Neural cell (in vitro differentiated cells): ENCODE data around the gene XAF1. TPM values are rescaled to one million over a fixed set of nuclear protein-coding genes. Genes with fewer than 3 reads are reported as not detected.

Source experiments
- H2AFZ ChIP-seq: fragments of 200-600, 300-800 bp; sonication (generic), shearing (Covaris generic); 2 replicates; pipeline ENCODE4 v1.6.0; 2014; ENCODE audit warnings: low read depth, mild to moderate bottlenecking, antibody characterized with exemption, low read length, moderate library complexity
- H3F3A ChIP-seq: fragments of 200-600 bp; shearing (Covaris generic); 2 replicates; pipeline ENCODE4 v1.6.1; 2016; ENCODE audit warnings: mild to moderate bottlenecking, moderate library complexity, mixed read lengths, antibody characterized with exemption, low read length; ENCODE audit not compliant: insufficient read depth, poor library complexity, severe bottlenecking
- H3K27ac ChIP-seq: fragments of 200-600, 300-800 bp; sonication (generic), shearing (Covaris generic); 2 replicates; pipeline ENCODE4 v1.5.1; 2014; ENCODE audit warnings: mild to moderate bottlenecking, low read length, moderate library complexity
- H3K27me3 ChIP-seq: fragments of 300-800, 200-600 bp; sonication (generic), shearing (Covaris generic); 2 replicates; pipeline ENCODE4 v1.6.0; 2014; ENCODE audit warnings: mild to moderate bottlenecking, low read depth, low read length, moderate library complexity; ENCODE audit not compliant: insufficient read depth
- H3K36me3 ChIP-seq: fragments of 300-800, 200-600 bp; sonication (generic), shearing (Covaris generic); 2 replicates; pipeline ENCODE4 v1.5.1; 2014; ENCODE audit warnings: mild to moderate bottlenecking, antibody characterized with exemption, low read length, moderate library complexity; ENCODE audit not compliant: insufficient read depth
- H3K4me2 ChIP-seq: fragments of 300-800, 200-600 bp; sonication (generic), shearing (Covaris generic); 2 replicates; pipeline ENCODE4 v1.6.0; 2014; ENCODE audit warnings: mild to moderate bottlenecking, low read length
- H3K4me3 ChIP-seq: fragments of 300-800, 200-600 bp; sonication (generic), shearing (Covaris generic); 2 replicates; pipeline ENCODE4 v1.5.1; 2014; ENCODE audit warnings: mild to moderate bottlenecking, low read length, moderate library complexity
- H3K79me2 ChIP-seq: fragments of 200-600 bp; shearing (Covaris generic); replicated peaks from 2 replicates; pipeline ENCODE4 v1.6.0; 2014; ENCODE audit warnings: mild to moderate bottlenecking, low read length, moderate library complexity; ENCODE audit not compliant: insufficient read depth
- H3K9ac ChIP-seq: fragments of 300-800, 200-600 bp; sonication (generic), shearing (Covaris generic); 2 replicates; pipeline ENCODE4 v1.6.1; 2016; ENCODE audit warnings: mild to moderate bottlenecking, low read length, mixed read lengths
- H3K9me2 ChIP-seq: fragments of 200-600 bp; shearing (Covaris generic); 2 replicates; pipeline ENCODE4 v1.6.1; 2016; ENCODE audit warnings: mild to moderate bottlenecking, low read length, mixed read lengths; ENCODE audit not compliant: insufficient read depth
- H3K9me3 ChIP-seq: fragments of 200-600, 300-800 bp; sonication (generic), shearing (Covaris generic); 2 replicates; pipeline ENCODE4 v1.6.1; 2016; ENCODE audit warnings: mild to moderate bottlenecking, mixed run types, low read length, moderate library complexity, mixed read lengths
- H4K20me1 ChIP-seq: fragments of 200-600 bp; shearing (Covaris generic); 2 replicates; pipeline ENCODE4 v1.6.1; 2016; ENCODE audit warnings: mild to moderate bottlenecking, mixed run types; ENCODE audit not compliant: insufficient read depth
- EP300 ChIP-seq: fragments of 450-650 bp; conservative IDR thresholded peaks from 2 replicates; pipeline ENCODE4 v1.6.1; 2014; ENCODE audit warnings: antibody characterized with exemption, mild to moderate bottlenecking, moderate library complexity; ENCODE audit not compliant: poor library complexity, severe bottlenecking
- EZH2 ChIP-seq: fragments of 200-600, 300-800 bp; shearing (Covaris generic), sonication (generic); IDR thresholded peaks from 2 replicates; pipeline ENCODE4 v1.6.1; 2014; ENCODE audit warnings: antibody characterized with exemption, low read length, borderline replicate concordance, mild to moderate bottlenecking; ENCODE audit not compliant: insufficient read depth, poor library complexity, severe bottlenecking
- MXI1 ChIP-seq: fragments of 450-650 bp; conservative IDR thresholded peaks from 2 replicates; pipeline ENCODE4 v1.6.1; 2014; ENCODE audit warnings: antibody characterized with exemption, mild to moderate bottlenecking; ENCODE audit not compliant: poor library complexity, severe bottlenecking
- POLR2AphosphoS5 ChIP-seq: IDR thresholded peaks from 2 replicates; pipeline ENCODE4 v1.6.1; 2012
- RAD21 ChIP-seq: fragments of 450-650 bp; conservative IDR thresholded peaks from 2 replicates; pipeline ENCODE4 v1.6.1; 2014; ENCODE audit warnings: antibody characterized with exemption, mild to moderate bottlenecking, moderate library complexity
- SMC3 ChIP-seq: fragments of 450-650 bp; conservative IDR thresholded peaks from 2 replicates; pipeline ENCODE4 v1.6.1; 2014; ENCODE audit warnings: antibody characterized with exemption, mild to moderate bottlenecking, moderate library complexity; ENCODE audit not compliant: poor library complexity
- TAF1 ChIP-seq: IDR thresholded peaks from 2 replicates; pipeline ENCODE4 v1.6.1; 2012; ENCODE audit warnings: low read depth
- polyA plus RNA-seq: library from polyadenylated mRNA; depleted of rRNA; stranded (reverse); fragments of >200 nt; gene quantifications from 2 replicates; pipeline ENCODE4 v1.2.3, GENCODE V29; 2014
- TF ChIP-seq, protein P1 (sequence below): fragments of 450-650 bp; IDR thresholded peaks from 2 replicates; pipeline ENCODE4 v1.5.1; 2014; ENCODE audit warnings: antibody characterized with exemption, mild to moderate bottlenecking, moderate library complexity; ENCODE audit not compliant: poor library complexity, severe bottlenecking
- TF ChIP-seq, protein P2 (sequence below): IDR thresholded peaks from 2 replicates; pipeline ENCODE4 v1.6.1; 2012; ENCODE audit warnings: borderline replicate concordance

The XAF1 gene
- polyA plus RNA-seq, 1 donor from 2014 or later: not detected

DNA sequence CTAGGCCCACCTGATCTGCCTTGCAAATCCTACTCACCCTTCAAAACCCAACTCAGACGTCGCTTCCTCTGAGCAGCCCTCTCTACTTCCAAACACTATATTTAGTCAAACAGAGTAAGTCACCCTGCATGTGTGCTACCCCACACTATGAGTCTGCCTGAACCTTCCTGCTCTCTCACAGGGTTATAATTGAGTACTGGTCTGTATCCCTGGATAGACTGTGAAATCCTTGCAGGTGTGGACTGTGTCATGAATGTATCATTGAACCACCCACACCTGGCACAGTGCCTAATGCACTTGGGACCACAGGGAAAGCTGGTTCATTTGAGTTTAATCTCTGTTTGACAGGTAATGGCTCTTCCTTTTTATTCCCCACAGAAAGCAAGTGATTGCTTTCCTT lies 23.6 kb downstream of the XAF1 start:
- Histone ChIP-seq H3K4me3 (no peak overlapping the region), H3K9ac (no peak overlapping the region), H3K9me3 (no peaks in the 10 kb centered on the region), H3K4me2 (no peak overlapping the region), H2AFZ (no peak overlapping the region), H3F3A (no peaks in the 10 kb centered on the region), H3K9me2 (no peaks in the 10 kb centered on the region), H3K27me3 (peaks cover 22% of the 10 kb centered on the region), H3K27ac (no peak overlapping the region), H3K36me3 (no peaks in the 10 kb centered on the region), H4K20me1 (no peaks in the 10 kb centered on the region), H3K79me2 (no peaks in the 10 kb centered on the region)
- no peak for TF ChIP-seq EZH2
- TF ChIP-seq TAF1: no peak
- no peak for TF ChIP-seq POLR2AphosphoS5
- no peak for TF ChIP-seq EP300
- TF ChIP-seq RAD21: no peak
- no peak for TF ChIP-seq MXI1
- TF ChIP-seq, protein P1, sequence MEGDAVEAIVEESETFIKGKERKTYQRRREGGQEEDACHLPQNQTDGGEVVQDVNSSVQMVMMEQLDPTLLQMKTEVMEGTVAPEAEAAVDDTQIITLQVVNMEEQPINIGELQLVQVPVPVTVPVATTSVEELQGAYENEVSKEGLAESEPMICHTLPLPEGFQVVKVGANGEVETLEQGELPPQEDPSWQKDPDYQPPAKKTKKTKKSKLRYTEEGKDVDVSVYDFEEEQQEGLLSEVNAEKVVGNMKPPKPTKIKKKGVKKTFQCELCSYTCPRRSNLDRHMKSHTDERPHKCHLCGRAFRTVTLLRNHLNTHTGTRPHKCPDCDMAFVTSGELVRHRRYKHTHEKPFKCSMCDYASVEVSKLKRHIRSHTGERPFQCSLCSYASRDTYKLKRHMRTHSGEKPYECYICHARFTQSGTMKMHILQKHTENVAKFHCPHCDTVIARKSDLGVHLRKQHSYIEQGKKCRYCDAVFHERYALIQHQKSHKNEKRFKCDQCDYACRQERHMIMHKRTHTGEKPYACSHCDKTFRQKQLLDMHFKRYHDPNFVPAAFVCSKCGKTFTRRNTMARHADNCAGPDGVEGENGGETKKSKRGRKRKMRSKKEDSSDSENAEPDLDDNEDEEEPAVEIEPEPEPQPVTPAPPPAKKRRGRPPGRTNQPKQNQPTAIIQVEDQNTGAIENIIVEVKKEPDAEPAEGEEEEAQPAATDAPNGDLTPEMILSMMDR: no peak
- no peak for TF ChIP-seq SMC3
- TF ChIP-seq, protein P2, sequence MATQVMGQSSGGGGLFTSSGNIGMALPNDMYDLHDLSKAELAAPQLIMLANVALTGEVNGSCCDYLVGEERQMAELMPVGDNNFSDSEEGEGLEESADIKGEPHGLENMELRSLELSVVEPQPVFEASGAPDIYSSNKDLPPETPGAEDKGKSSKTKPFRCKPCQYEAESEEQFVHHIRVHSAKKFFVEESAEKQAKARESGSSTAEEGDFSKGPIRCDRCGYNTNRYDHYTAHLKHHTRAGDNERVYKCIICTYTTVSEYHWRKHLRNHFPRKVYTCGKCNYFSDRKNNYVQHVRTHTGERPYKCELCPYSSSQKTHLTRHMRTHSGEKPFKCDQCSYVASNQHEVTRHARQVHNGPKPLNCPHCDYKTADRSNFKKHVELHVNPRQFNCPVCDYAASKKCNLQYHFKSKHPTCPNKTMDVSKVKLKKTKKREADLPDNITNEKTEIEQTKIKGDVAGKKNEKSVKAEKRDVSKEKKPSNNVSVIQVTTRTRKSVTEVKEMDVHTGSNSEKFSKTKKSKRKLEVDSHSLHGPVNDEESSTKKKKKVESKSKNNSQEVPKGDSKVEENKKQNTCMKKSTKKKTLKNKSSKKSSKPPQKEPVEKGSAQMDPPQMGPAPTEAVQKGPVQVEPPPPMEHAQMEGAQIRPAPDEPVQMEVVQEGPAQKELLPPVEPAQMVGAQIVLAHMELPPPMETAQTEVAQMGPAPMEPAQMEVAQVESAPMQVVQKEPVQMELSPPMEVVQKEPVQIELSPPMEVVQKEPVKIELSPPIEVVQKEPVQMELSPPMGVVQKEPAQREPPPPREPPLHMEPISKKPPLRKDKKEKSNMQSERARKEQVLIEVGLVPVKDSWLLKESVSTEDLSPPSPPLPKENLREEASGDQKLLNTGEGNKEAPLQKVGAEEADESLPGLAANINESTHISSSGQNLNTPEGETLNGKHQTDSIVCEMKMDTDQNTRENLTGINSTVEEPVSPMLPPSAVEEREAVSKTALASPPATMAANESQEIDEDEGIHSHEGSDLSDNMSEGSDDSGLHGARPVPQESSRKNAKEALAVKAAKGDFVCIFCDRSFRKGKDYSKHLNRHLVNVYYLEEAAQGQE: no peak

DNA sequence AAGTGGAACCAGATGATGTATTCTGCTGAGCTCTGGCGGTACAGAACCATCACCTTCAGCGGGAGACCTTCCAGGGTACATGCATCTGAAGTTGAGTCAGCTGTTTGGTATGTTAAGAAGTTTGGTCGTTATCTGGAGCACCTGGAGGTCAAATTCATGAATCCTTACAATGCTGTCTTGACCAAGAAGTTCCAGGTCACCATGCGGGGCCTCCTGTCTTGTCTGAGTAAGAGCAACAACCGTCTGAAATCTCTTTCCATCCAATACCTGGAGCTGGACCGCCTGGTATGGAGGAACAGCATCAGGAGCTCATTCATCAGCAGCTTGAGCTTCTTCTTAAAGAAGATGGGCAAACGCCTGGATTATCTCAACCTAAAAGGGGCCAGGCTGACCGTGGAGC lies 24.2 kb downstream of the XAF1 start:
- no peak overlapping the region for H3K9ac ChIP-seq
- H2AFZ ChIP-seq: no peak overlapping the region
- no peak overlapping the region for H3K4me3 ChIP-seq
- H3K4me2 ChIP-seq: no peak overlapping the region
- H3K36me3 ChIP-seq: no peaks in the 10 kb centered on the region
- H3F3A ChIP-seq: no peaks in the 10 kb centered on the region
- H4K20me1 ChIP-seq: no peaks in the 10 kb centered on the region
- no peaks in the 10 kb centered on the region for H3K79me2 ChIP-seq
- H3K27me3 ChIP-seq: peaks cover 20% of the 10 kb centered on the region
- no peaks in the 10 kb centered on the region for H3K9me2 ChIP-seq
- no peak overlapping the region for H3K27ac ChIP-seq
- H3K9me3 ChIP-seq: peaks cover under 1% of the 10 kb centered on the region
- TF ChIP-seq SMC3 (no peak), MXI1 (no peak), POLR2AphosphoS5 (no peak), TAF1 (no peak), RAD21 (no peak), EP300 (no peak), EZH2 (no peak)
- TF ChIP-seq, protein P1: no peak
- TF ChIP-seq, protein P2: no peak
